ENCODE results near the gene BRAT1.

GRCh38 chr7:2527505-2528467, 27.5 kb downstream of the BRAT1 start:
- TF ChIP-seq EZH2 (IDR thresholded peaks at IDR 0.05; ENCODE audit: low read depth, unreplicated experiment) (no peak), CTCF (conservative IDR thresholded peaks at IDR 0.05; ENCODE audit: low read depth in 2 of 2) (no peak), POLR2AphosphoS5 (IDR thresholded peaks at IDR 0.05; ENCODE audit: low read depth) (no peak), CREB1 (CRISPR knock-in tag; IDR thresholded peaks at IDR 0.05; ENCODE audit: low read depth) (no peak)
